Esophagus muscularis mucosa (tissue), 3 donors: ENCODE results near the gene THEMIS.

Experiments used
- EP300 ChIP-seq: sonication (generic); formaldehyde crosslinking; IDR thresholded peaks from one replicate; pipeline ENCODE4 v1.6.1; 2017; ENCODE audit warnings: antibody characterized with exemption
- TF ChIP-seq, protein P1 (sequence below), 3 experiments: fragments of 200-600 bp in 2 of 3; fragments of 450-650 bp in 1 of 3; sonication (generic) in 2 of 3; IDR thresholded peaks; one replicate each; pipeline ENCODE4 v1.5.1; 2017 to 2019; ENCODE audit warnings: antibody characterized with exemption in 3 of 3, mild to moderate bottlenecking in 2 of 3, moderate library complexity in 1 of 3

DNA sequence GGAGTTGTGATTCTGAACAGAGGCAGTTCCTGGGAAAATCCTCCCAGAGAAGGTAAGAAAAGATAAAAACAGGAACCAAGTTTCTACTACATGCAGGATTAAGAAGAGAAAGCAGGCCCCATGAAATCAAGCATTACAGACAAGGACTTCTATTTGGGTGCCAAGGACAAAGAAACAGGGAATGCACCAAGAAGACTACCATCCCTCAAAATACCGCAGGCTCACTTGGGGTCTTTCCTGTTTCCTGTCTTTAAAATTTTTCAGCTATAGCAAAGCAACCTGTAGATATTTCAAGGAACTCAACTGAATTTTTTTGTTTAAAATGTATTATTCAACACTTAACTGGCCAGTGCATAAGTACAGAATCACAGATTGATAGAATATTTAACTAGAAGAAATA is 107.5 kb downstream of the THEMIS start:
- TF ChIP-seq, protein P1, sequence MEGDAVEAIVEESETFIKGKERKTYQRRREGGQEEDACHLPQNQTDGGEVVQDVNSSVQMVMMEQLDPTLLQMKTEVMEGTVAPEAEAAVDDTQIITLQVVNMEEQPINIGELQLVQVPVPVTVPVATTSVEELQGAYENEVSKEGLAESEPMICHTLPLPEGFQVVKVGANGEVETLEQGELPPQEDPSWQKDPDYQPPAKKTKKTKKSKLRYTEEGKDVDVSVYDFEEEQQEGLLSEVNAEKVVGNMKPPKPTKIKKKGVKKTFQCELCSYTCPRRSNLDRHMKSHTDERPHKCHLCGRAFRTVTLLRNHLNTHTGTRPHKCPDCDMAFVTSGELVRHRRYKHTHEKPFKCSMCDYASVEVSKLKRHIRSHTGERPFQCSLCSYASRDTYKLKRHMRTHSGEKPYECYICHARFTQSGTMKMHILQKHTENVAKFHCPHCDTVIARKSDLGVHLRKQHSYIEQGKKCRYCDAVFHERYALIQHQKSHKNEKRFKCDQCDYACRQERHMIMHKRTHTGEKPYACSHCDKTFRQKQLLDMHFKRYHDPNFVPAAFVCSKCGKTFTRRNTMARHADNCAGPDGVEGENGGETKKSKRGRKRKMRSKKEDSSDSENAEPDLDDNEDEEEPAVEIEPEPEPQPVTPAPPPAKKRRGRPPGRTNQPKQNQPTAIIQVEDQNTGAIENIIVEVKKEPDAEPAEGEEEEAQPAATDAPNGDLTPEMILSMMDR (IDR thresholded peaks at IDR 0.05) = no peak
- no peak for TF ChIP-seq EP300
